Measurements from ENCODE around the gene MTX2. TPM values are rescaled to one million over a fixed set of nuclear protein-coding genes. Genes with fewer than 3 reads are reported as not detected.

Gene MTX2
- total RNA-seq, 3 donors from 2014 or later (not counting 1 experiment from before 2014, with no cell fraction given), result 3.8 to 8.7 (median 7.7) TPM

DNA sequence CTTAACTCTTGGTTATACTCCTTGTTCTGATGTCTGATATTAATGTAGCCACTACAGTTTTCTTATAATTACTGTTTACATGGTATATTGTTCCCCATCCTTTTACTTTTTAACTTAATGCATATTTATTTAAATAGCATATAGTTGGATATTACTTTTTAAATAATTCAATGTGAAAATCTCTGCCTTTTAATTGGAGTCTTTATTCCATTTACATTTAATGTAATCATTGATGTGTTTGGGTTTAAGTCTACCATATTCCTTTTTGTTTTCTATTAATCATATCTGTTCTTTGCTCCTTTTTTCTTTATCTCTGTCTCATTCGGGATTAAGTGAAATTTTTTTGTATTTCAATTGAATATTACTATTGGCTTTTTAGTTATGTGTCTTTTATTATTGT lies 109.1 kb downstream of the MTX2 start:
- no peaks in the 10 kb centered on the region for H3K4me1 ChIP-seq (ENCODE audit: control insufficient read depth, insufficient read depth, low read length)
- intact Hi-C loops (cut with micrococcal nuclease), result no loop called here
- H3K27ac ChIP-seq (ENCODE audit: low read length), result no peak overlapping the region
- Mint-ChIP-seq H3K27me3 (ENCODE audit: low read depth in 2 of 2) (peaks cover 14 to 18% of the 10 kb centered on the region in 2 donors), H3K27ac (no peak overlapping the region), H3K4me1 (no peaks in the 10 kb centered on the region), H3K36me3 (peaks cover 14% of the 10 kb centered on the region), H3K9me3 (peaks cover 8 to 11% of the 10 kb centered on the region in 2 donors), H3K4me3 (no peak overlapping the region)
- peaks cover 4% of the 10 kb centered on the region for H3K27me3 ChIP-seq (ENCODE audit: control insufficient read depth, insufficient read depth, low read length)
- WGBS (ENCODE audit: insufficient coverage), result no CpG with 5 or more reads among the region's 1 CpG
- ATAC-seq (no peak), DNase-seq (no peak)
- H3K36me3 ChIP-seq (ENCODE audit: control insufficient read depth, insufficient read depth, low read length), result no peaks in the 10 kb centered on the region
- peaks cover 4% of the 10 kb centered on the region for H3K9me3 ChIP-seq (ENCODE audit: control insufficient read depth, insufficient read depth, low read length)
- no peak overlapping the region for H3K4me3 ChIP-seq (ENCODE audit: low read length)
- no peak for TF ChIP-seq CTCF (IDR thresholded peaks at IDR 0.05)

GRCh38 chr2:176380341-176380740 lies 111.1 kb downstream of the MTX2 start:
- Histone ChIP-seq H3K27me3 (ENCODE audit: control insufficient read depth, insufficient read depth, low read length) (peaks cover 5% of the 10 kb centered on the region), H3K4me3 (ENCODE audit: low read length) (no peak overlapping the region), H3K27ac (ENCODE audit: low read length) (no peak overlapping the region), H3K4me1 (ENCODE audit: control insufficient read depth, insufficient read depth, low read length) (no peaks in the 10 kb centered on the region), H3K9me3 (ENCODE audit: control insufficient read depth, insufficient read depth, low read length) (peaks cover 4% of the 10 kb centered on the region), H3K36me3 (ENCODE audit: control insufficient read depth, insufficient read depth, low read length) (no peaks in the 10 kb centered on the region)
- Mint-ChIP-seq H3K4me1 (no peaks in the 10 kb centered on the region), H3K27ac (no peak overlapping the region), H3K27me3 (ENCODE audit: low read depth in 2 of 2) (peaks cover 9 to 18% of the 10 kb centered on the region in 2 donors), H3K4me3 (no peak overlapping the region), H3K36me3 (peaks cover 14% of the 10 kb centered on the region), H3K9me3 (peaks cover 8% of the 10 kb centered on the region in 2 donors)
- 90% methylated on average over 1 of the region's 1 CpG for WGBS (ENCODE audit: insufficient coverage)
- intact Hi-C loops (cut with micrococcal nuclease), result no loop called here
- ATAC-seq (no peak), DNase-seq (no peak)
- no peak for TF ChIP-seq CTCF (IDR thresholded peaks at IDR 0.05)

DNA sequence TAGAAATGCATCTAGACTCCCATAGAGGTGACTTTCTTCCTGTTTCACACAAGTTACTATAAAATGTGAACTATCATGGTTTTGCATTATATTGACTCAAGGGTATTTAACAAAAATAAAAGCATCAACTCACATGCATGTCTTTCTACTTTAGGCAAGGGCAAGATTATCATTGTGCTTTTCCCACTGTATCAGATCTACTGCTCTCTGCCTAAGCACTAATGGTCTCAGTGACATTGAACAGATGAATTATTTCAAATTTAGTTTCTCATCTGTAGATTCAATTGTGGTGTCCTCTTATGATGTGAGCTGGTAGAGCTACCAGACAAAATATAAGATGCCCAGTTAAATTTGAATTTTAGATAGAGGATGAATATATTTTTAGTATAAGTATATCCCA lies 113.9 kb downstream of the MTX2 start:
- H3K36me3 Mint-ChIP-seq, result peaks cover 14% of the 10 kb centered on the region
- H3K4me3 Mint-ChIP-seq, result no peak overlapping the region
- no peaks in the 10 kb centered on the region for H3K4me1 ChIP-seq (ENCODE audit: control insufficient read depth, insufficient read depth, low read length)
- H3K27ac Mint-ChIP-seq, result no peak overlapping the region
- no peak for TF ChIP-seq CTCF (IDR thresholded peaks at IDR 0.05)
- ATAC-seq (no peak), DNase-seq (no peak)
- H3K27me3 Mint-ChIP-seq (ENCODE audit: low read depth in 2 of 2), result peaks cover 15 to 37% of the 10 kb centered on the region in 2 donors
- H3K27ac ChIP-seq (ENCODE audit: low read length), result no peak overlapping the region
- H3K9me3 Mint-ChIP-seq, result peaks cover 8 to 9% of the 10 kb centered on the region in 2 donors
- peaks cover 1% of the 10 kb centered on the region for H3K9me3 ChIP-seq (ENCODE audit: control insufficient read depth, insufficient read depth, low read length)
- no peaks in the 10 kb centered on the region for H3K4me1 Mint-ChIP-seq
- no peak overlapping the region for H3K4me3 ChIP-seq (ENCODE audit: low read length)
- H3K27me3 ChIP-seq (ENCODE audit: control insufficient read depth, insufficient read depth, low read length), result peaks cover 5% of the 10 kb centered on the region
- no peaks in the 10 kb centered on the region for H3K36me3 ChIP-seq (ENCODE audit: control insufficient read depth, insufficient read depth, low read length)
- intact Hi-C loops (cut with micrococcal nuclease), result no loop called here

DNA sequence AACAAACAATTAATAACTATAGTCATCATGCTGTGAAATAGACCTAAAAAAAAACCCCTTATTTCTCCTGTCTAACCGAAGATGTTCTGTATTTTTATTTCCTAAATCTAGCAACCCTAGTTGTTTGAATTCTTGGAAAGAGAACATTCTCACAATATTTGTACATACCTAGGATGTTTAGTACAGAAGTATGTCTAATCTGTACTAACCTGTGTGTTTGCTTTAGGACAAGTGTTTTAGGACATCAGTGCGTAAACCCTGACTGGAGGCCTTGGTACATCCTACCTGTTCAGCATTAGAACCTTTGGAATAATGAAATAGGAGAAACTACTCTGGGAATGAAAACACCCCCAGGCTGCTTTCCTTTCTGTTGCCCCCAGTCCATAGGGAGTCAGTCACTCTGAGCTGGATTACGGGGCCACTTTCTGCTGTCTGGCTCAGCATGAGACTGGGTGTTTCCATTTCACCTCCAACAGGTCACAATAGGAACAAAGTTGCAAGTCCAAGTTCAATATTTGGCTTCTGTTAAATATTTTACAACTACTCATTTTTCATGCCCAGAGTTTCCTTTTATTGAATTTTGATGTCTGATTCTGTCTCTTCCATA lies 114.7 kb downstream of the MTX2 start:
- H3K4me3 ChIP-seq (ENCODE audit: low read length), result no peak overlapping the region
- peaks cover 5% of the 10 kb centered on the region for H3K27me3 ChIP-seq (ENCODE audit: control insufficient read depth, insufficient read depth, low read length)
- Mint-ChIP-seq H3K27ac (no peak overlapping the region), H3K4me3 (no peak overlapping the region), H3K27me3 (ENCODE audit: low read depth in 2 of 2) (peaks cover 15 to 41% of the 10 kb centered on the region in 2 donors), H3K9me3 (peaks cover 3 to 7% of the 10 kb centered on the region in 2 donors), H3K4me1 (no peaks in the 10 kb centered on the region), H3K36me3 (peaks cover 6% of the 10 kb centered on the region)
- no peak overlapping the region for H3K27ac ChIP-seq (ENCODE audit: low read length)
- intact Hi-C loops (cut with micrococcal nuclease), result no loop called here
- no peak for TF ChIP-seq CTCF (IDR thresholded peaks at IDR 0.05)
- H3K9me3 ChIP-seq (ENCODE audit: control insufficient read depth, insufficient read depth, low read length), result no peaks in the 10 kb centered on the region
- H3K36me3 ChIP-seq (ENCODE audit: control insufficient read depth, insufficient read depth, low read length), result no peaks in the 10 kb centered on the region
- DNase-seq, result no peak
- ATAC-seq, result no peak
- H3K4me1 ChIP-seq (ENCODE audit: control insufficient read depth, insufficient read depth, low read length), result no peaks in the 10 kb centered on the region
- 91% methylated on average over 2 of the region's 3 CpGs for WGBS (ENCODE audit: insufficient coverage)
